ENCODE measurements around the gene CSTPP1. TPM values are rescaled to one million over a fixed set of nuclear protein-coding genes. Genes with fewer than 3 reads are reported as not detected.
"Not testable (repeated sequence)": the region's sequence is repeated elsewhere in the genome, so short reads cannot be mapped to it uniquely, and the experiment has no call there.

CSTPP1 gene
- total RNA-seq, 1 experiment from 2014 or later: 11.3 TPM

DNA sequence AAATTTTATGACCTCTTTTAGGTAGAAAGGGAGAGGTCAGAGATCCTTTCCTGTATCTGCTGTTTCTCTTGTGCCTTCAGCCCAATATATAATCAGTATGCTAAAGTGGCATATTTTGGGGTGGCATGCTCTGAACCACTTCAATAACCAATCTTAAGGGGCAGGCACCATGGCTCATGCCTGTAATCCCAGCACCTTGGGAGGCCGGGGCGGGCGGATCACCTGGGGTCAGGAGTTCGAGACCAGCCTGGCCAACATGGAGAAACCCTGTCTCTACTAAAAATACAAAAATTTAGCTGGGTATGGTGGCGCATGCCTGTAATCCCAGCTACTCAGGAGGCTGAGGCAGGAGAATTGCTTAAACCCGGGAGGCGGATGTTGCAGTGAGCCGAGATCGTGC is 261.6 kb downstream of the CSTPP1 start:
- not testable (repeated sequence) for H3K4me3 ChIP-seq; H3K9me3 ChIP-seq (replicated peaks); H3K36me3 ChIP-seq; H3K27ac ChIP-seq; H3K27me3 ChIP-seq (replicated peaks); DNase-seq (ENCODE audit: low read depth in 1 of 2, low spot score in 2 of 2); H3K4me1 ChIP-seq (replicated peaks)

GRCh38 chr11:47201015-47201414 is 264.5 kb downstream of the CSTPP1 start:
- DNase-seq (ENCODE audit: low read depth in 1 of 2, low spot score in 2 of 2): no peak
- Histone ChIP-seq H3K9me3 (replicated peaks) (no peaks in the 10 kb centered on the region), H3K27ac (no peak overlapping the region), H3K36me3 (no peaks in the 10 kb centered on the region), H3K27me3 (replicated peaks) (no peaks in the 10 kb centered on the region), H3K4me1 (replicated peaks) (0 out of 2 replicates have a peak, but pooled peaks cover 5% of the 10 kb centered on the region), H3K4me3 (no peak overlapping the region)

GRCh38 chr11:47202576-47202975 is 266.0 kb downstream of the CSTPP1 start:
- Histone ChIP-seq H3K4me3 (no peak overlapping the region), H3K27ac (no peak overlapping the region), H3K4me1 (replicated peaks) (0 out of 2 replicates have a peak, but pooled peaks cover 5% of the 10 kb centered on the region), H3K27me3 (replicated peaks) (no peaks in the 10 kb centered on the region), H3K9me3 (replicated peaks) (no peaks in the 10 kb centered on the region), H3K36me3 (no peaks in the 10 kb centered on the region)
- DNase-seq (ENCODE audit: low read depth in 1 of 2, low spot score in 2 of 2): no peak

DNA sequence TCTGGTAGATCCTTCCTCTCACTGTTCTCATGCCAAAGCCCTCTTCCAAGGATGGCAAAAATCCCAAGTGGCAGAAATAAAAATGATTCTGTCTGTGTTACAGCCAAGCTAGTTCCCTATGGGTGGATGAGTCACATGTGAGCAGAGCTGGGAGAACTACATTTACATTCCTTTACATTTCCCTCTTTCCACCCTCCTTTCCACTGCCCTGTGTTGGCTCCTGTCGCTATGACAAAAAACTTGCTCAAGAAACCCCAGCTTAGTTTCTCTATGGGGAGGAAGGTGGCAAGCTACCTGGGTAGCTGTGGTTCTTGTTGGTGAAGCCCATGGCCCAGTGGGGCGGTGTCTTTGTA is 268.1 kb downstream of the CSTPP1 start:
- Histone ChIP-seq H3K36me3 (no peaks in the 10 kb centered on the region), H3K27me3 (replicated peaks) (no peaks in the 10 kb centered on the region), H3K4me1 (replicated peaks) (0 out of 2 replicates have a peak, but pooled peaks cover 5% of the 10 kb centered on the region), H3K9me3 (replicated peaks) (no peaks in the 10 kb centered on the region), H3K4me3 (no peak overlapping the region), H3K27ac (no peak overlapping the region)
- DNase-seq (ENCODE audit: low read depth in 1 of 2, low spot score in 2 of 2): no peak

DNA sequence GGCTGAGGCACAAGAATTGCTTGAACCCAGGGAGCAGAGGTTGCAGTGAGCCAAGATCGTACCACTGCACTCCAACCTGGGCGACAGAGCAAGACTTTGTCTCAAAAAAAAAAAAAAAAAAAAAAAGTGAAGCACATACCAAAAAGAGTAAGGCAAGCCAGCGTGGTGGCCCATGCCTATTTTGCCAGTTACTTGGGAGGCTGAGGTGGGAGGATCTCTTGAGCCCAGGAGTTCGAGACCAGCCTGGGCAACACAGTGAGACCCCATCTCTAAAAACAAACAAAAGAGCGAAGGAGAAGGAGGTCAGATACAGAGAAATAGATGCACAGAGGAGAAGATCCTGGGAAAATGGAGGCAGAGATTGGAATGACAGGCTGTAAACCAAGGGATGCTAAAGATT is 270.0 kb downstream of the CSTPP1 start:
- H3K4me3 ChIP-seq; H3K9me3 ChIP-seq (replicated peaks); H3K27ac ChIP-seq; H3K36me3 ChIP-seq; H3K4me1 ChIP-seq (replicated peaks); H3K27me3 ChIP-seq (replicated peaks); DNase-seq (ENCODE audit: low read depth in 1 of 2, low spot score in 2 of 2): not testable (repeated sequence)

DNA sequence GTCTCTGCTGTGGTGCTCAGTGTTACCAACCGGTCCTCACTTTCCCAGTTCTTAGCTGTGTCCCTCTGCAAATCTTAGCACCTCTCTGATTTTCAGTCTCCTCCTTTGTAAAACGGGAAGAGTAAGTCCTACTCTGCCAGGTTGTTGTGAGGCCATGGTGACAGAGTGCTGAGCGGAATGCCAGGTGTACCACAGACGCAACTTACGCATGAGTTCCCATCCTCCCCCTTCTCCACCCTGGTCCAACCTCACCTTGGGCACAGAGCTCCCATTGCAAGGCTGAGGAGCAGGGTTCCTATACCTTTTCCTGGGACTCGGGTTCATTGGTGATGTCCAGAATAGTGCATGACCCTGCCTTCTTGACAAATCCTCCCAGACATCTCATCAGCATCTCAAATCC is 270.9 kb downstream of the CSTPP1 start:
- Histone ChIP-seq H3K9me3 (replicated peaks) (no peaks in the 10 kb centered on the region), H3K27ac (no peak overlapping the region), H3K4me3 (no peak overlapping the region), H3K27me3 (replicated peaks) (no peaks in the 10 kb centered on the region), H3K36me3 (no peaks in the 10 kb centered on the region), H3K4me1 (replicated peaks) (0 out of 2 replicates have a peak, but pooled peaks cover 5% of the 10 kb centered on the region)
- no peak for DNase-seq (ENCODE audit: low read depth in 1 of 2, low spot score in 2 of 2)

DNA sequence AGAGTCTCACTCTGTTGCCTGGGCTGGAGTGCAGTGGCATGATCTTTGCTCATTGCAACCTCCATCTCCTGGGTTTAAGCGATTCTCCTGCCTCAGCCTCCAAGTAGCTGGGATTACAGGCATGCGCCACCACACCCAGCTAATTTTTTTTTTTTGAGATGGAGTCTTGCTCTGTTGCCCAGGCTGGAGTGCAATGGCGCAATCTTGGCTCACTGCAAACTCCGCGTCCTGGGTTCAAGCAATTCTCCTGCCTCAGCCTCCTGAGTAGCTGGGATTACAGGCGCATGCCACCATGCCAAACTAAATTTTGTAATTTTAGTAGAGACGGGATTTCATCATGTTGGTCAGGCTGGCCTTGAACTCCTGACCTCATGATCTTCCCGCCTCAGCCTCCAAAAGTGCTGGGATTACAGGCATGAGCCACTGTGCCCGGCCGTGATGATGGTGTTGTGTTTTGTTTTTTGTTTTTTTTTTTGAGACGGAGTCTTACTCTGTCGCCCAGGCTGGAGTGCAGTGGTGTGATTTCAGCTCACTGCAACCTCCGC is 271.5 kb downstream of the CSTPP1 start:
- H3K27me3 ChIP-seq (replicated peaks); H3K9me3 ChIP-seq (replicated peaks); H3K4me3 ChIP-seq; H3K27ac ChIP-seq; H3K36me3 ChIP-seq; H3K4me1 ChIP-seq (replicated peaks); DNase-seq (ENCODE audit: low read depth in 1 of 2, low spot score in 2 of 2): not testable (repeated sequence)

DNA sequence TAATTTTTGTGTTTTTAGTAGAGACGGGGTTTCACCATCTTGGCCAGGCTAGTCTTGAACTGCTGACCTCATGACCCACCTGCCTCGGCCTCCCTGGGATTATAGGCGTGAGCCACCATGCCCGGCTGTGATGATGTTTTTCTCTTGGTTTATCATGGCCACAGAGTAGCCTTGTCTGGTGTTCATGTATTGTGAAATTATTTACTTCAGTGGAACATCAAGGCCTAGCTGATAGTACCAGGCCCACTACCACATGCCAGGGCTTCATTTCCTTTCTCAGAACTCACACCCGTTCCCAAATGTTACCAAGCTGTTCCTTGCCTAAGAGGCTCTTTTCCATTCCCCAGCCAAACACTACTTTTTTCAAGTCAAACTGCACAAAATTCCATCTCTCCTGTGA is 272.1 kb downstream of the CSTPP1 start:
- Histone ChIP-seq H3K4me1 (replicated peaks) (0 out of 2 replicates have a peak, but pooled peaks cover 5% of the 10 kb centered on the region), H3K9me3 (replicated peaks) (no peaks in the 10 kb centered on the region), H3K27me3 (replicated peaks) (no peaks in the 10 kb centered on the region), H3K36me3 (no peaks in the 10 kb centered on the region), H3K27ac (no peak overlapping the region), H3K4me3 (no peak overlapping the region)
- no peak for DNase-seq (ENCODE audit: low read depth in 1 of 2, low spot score in 2 of 2)

Other genes with a start within 250 kb of the CSTPP1 start
- gene ARHGAP1, start 236.1 kb upstream of the CSTPP1 start, total RNA-seq (2014; rRNA removed; shearing (Covaris generic)): 14.9 and 19.6 TPM in 2 replicates
- 10.8 and 21.3 TPM in 2 replicates for gene ZNF408, start 235.7 kb upstream of the CSTPP1 start, total RNA-seq (2014; rRNA removed; shearing (Covaris generic))
- gene F2, start 217.5 kb upstream of the CSTPP1 start, total RNA-seq (2014; rRNA removed; shearing (Covaris generic)): not detected in 2 replicates
- 106 and 123 TPM in 2 replicates for gene CKAP5, start 90.5 kb upstream of the CSTPP1 start, total RNA-seq (2014; rRNA removed; shearing (Covaris generic))
- 0.28 and 0.32 TPM in 2 replicates for gene LRP4, start 18.2 kb upstream of the CSTPP1 start, total RNA-seq (2014; rRNA removed; shearing (Covaris generic))
- gene ARFGAP2, start 240.1 kb downstream of the CSTPP1 start, total RNA-seq (2014; rRNA removed; shearing (Covaris generic)): 58.5 and 134 TPM in 2 replicates
- 18.8 and 23.2 TPM in 2 replicates for gene PACSIN3, start 249.7 kb downstream of the CSTPP1 start, total RNA-seq (2014; rRNA removed; shearing (Covaris generic))